SH-SY5Y (cell line): ENCODE measurements around the gene AMIGO1.

ENCODE experiments used
- GATA2 ChIP-seq: IDR thresholded peaks from 2 replicates; pipeline ENCODE4 v1.6.1; 2011; ENCODE audit warnings: mild to moderate bottlenecking, low read depth, low read length
- GATA3 ChIP-seq: IDR thresholded peaks from 2 replicates; pipeline ENCODE4 v1.6.1; 2011; ENCODE audit warnings: low read depth, mild to moderate bottlenecking, low read length, moderate library complexity

Gene AMIGO1

DNA sequence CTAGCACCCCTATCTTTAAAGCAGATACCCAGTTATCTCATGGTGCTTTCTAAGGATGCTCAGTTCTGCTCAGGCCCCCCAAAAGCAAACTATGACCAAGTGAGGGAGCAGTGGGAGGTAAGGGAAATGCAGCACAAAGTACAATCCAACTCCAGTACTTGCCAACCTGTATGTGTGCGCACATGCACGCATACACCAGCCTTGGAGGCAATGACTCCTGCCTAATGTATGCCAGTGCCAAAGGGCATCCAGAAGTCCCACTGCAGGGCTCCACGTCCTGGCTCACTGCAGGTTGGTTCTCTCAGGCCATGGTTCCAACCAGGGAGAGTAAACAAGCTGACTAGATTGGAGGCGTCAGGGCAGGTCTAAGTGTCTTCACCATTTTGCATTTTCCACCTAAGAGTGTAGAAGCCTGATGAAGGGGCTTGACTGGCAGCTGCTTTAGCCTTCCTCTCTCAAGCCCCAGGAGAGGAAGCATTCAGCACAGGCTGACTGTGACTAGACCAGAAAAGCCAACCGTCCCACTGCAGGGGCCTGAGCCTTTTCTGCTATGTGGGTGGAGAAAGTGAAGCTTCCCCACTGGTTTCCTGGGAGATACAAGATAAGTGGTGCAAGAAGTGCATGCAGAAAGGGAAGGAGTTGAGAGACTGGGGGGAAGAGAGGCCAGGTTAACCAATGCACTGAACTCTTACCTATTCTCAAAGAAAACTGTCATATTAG is 7.7 kb downstream of the AMIGO1 start:
- TF ChIP-seq GATA3 (no peak), GATA2 (no peak)

DNA sequence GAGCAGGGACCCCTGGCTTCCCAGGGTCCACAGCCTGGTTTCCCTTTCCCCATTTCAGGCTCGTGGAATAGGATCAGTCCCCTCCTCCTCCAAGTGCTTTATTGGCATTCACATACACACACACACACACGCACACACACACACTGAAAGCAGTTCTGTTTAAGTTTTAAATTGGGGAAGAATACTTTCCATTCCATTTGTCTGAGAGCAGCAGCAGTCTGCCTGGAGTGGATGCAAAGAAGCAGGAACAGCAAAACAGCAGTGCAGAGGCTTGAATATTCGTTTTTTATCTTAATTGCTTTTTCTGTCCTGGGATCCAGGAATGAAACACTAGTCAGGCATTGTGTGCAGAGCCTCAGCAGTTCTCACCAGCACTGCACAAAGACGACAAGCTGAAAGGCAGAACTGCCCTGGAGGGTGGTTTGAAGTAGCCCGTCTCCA is 8.6 kb downstream of the AMIGO1 start:
- TF ChIP-seq GATA3 (no peak), GATA2 (no peak)

DNA sequence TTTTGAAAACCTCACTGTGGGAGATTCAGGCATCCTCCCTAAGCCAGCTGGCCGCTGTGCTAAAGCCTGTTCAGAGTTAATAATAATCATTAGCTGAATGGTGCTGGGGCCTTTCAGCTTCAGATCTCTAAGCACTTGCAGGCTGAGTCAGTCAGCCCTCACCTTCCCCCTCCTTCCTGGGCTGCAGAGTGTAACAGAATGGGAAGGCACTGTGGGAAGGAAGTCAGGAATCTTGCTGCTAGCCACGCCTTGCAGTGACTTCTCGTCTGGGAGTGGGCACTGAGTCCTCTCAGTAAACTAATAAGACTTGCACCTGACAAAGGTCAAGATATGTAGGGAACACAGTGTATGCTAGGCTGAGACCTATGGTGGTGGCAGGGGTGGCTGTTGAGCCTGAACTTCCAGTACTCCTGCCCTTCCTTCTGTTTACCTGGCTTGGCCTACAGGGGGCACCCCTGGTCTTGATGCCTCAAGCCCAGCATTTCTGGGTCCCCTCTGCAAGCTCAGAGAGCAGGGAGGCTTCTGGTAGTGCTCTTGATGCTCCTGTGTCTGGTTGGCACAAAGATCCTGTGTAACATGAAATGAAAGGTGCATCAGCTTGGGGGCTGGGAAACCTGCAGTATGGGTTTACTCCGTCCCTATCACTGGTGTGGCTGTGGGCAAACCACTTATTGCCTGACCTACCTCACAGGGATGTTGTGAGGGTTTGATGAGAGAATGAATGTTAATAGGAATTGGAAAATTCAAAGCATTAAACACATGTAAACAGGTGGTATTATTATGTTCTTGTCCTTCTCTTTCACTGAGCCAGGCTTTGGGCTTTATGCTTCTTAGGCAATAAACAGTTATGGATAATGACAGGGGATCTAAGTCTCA is 9.6 kb downstream of the AMIGO1 start:
- no peak for TF ChIP-seq GATA2
- no peak for TF ChIP-seq GATA3

DNA sequence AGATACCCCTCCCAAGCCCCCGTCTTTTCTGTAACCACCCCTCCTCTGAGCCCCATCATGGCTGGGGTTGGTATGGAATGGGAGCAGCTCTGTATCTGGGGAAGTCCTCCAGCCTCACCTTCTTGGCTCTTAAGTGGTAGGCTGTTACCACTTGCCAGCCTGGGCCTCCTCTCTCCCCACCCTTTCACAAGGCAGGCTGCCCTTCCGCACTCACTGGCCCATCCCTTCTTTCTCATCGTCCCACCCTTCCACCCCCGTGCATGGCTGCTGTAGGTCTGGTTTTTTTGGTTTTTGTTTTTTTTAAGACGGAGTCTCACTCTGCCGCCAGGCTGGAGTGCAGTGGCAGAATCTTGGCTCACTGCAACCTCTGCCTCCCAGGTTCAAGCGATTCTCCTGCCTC is 10.4 kb downstream of the AMIGO1 start:
- TF ChIP-seq GATA2 (no peak), GATA3 (no peak)

DNA sequence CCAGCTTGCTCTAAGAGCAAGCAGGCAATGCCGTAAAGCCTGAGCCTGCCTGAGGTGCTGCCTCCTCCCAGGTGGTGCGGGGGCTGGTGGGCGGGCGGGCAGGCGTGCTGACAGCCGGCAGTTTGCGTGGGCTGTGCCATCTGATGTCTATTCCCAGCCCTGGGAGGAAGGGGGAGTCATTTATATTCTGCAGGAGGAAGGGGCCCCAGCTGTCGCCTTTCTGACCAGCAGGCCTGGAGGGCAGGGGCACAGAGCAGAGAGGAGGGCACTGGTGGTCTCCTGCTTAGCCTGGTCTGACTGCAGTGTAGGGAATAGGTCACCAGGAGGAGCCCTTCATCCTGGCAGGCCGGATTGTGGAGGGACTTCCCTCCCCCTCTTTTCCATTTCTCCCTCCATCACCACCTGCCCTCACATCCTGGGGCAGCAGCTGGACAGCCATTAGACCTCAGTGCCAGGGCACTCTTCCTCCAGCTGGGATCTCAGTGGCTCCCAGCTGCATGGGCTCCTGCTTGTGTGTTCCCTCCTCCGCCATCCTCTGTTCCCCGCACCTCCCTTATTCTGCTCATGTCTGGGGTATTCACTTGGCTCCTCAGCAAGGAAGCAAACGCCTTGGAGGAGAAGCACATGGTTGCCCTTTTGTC is 11.2 kb downstream of the AMIGO1 start:
- TF ChIP-seq GATA2 = no peak
- TF ChIP-seq GATA3 = no peak

DNA sequence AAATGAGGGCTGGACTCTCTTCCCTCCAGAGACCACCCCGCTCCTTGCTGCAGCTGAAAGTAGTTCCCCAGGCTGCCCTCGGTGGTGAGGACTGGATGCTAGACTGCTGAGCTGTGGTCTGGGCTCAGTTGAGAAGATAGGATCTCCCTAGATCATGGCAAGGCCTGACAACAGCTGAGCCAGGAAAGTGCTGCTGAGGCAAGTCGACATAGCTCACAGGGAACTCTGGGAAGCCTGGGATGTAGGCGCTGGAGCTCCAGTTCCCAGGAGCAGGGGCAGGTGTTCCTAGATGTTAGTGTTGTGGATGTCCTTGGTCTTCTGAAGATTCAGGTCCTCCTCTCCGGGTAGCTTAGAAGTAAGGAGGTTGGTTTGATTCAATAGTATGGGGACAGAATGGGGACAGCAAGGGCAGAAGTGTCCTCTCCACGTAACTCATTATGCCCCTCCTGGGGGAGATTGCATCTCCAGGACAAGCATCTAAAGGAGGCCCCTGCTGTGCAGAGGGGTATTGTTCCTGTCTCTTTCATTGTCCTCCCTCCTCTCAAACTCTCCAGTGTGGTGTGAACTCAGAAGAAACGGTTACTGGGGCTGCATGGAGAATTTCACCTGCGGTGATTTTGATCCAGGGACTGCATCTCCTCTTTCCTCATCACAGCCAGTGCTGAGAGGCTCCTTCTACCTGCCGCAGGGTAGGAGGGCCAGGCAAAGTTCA is 11.9 kb downstream of the AMIGO1 start:
- TF ChIP-seq GATA3 (no peak), GATA2 (no peak)

DNA sequence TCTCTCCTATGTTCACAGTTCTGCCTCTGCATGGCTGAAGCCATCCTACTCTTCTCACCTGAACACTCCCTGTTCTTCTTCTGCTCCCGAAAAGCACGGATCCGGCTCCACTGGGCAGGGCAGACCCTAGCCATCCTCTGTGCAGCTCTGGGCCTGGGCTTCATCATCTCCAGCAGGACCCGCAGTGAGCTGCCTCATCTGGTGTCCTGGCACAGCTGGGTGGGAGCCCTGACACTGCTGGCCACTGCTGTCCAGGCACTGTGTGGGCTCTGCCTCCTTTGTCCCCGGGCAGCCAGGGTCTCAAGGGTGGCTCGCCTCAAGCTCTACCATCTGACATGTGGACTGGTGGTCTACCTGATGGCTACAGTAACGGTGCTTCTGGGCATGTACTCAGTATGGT is 13.8 kb downstream of the AMIGO1 start:
- TF ChIP-seq GATA3 = no peak
- no peak for TF ChIP-seq GATA2

DNA sequence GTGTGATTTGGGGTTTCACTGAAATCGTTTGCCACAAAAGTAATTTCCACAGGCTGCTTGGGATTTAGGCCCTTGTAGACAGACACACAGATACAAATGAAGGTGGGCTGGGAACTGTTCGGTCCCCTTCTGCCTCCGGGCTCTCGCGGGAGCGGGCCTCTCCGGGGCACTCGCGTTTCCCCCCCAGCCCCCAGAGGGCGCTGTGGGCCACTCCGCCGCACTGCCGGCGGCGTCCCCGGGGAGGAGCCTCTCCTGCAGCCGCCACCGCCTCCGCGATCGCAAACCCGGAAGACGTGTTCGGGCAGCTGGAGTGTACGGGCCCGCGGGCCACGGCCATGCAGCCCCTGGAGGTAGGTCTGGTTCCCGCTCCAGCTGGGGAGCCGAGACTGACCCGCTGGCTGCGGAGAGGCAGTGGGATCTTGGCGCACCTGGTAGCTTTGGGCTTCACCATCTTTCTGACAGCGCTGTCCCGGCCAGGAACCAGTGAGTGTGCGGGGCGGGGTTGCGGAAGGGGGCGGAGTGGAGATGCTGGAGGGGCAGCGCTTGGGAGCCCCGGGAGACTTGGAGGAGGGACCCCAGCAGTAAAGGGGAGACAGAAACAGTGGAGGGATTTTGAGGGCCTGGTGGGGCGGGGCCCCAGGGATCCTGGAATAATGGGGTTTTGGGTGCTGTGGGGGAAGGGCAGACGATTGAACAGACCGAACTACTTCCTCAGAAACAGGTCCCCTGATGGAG is 15.6 kb downstream of the AMIGO1 start, which contains the start of gene CYB561D1:
Gene CYB561D1, plus strand, starts transcription at position 290 of the 735 bp plus-strand sequence. Its CDS starts 46 bp downstream, at position 336.
- TF ChIP-seq GATA2 (no peak), GATA3 (no peak)

DNA sequence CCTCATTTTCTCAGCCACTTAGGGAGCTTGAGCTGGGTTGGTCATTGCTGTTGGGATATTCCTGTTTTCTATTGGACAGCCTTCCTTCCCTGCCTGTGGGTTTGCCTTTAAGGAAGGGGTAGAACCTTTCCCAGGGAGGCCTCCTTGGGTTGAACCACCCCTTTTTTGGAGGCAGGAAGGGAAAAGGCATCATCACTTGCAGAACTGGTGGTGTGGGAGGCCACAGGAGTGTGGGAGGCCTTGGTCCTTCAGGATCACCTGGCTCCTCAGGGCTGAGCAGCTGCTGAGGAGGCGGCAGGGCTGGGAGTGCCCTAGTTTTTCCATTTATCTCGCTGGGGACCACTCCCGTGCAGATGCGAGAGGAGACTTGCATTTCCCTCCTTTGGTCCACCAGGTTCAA is 16.3 kb downstream of the AMIGO1 start:
- TF ChIP-seq GATA3 = no peak
- no peak for TF ChIP-seq GATA2

DNA sequence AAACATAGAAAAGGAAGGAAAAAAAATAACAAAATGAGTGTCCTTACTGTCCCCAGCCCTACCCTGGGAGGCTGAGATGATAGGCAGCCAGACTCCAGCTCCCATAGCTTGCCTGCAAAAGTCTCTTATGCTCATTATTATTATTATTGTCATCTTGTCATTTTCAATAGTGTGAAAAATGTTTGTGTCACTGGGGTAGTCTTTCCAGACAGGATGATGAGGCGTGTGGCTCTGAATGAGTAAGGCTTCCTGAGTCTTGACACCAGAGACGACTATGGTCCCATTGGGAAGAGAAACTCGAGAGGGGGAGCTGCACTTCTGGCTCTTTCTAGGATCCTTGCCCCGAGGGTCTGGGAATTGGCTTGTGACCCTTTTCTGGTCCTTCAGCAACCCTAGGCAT is 16.7 kb downstream of the AMIGO1 start:
- TF ChIP-seq GATA2 (no peak), GATA3 (no peak)

DNA sequence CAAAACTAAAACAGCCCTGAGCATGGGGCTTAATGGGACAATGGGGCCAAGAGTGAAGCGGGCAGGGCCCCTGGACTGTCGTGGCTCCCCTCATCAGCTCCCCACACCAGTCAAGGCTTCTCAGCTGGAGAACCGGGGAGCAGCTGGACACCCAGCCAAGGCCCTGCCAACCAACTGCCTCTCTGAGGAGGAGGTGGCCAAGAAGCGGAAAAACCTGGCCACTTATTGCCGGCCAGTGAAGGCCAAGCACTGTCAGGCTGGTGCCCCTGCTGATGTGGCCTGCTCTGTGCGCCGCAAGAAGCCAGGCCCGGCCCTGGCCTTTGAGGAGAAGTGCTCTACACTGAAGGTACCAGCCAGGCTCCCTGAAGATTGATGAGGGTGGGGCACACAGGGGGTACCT is 18.2 kb downstream of the AMIGO1 start:
- TF ChIP-seq GATA3 (no peak), GATA2 (no peak)

DNA sequence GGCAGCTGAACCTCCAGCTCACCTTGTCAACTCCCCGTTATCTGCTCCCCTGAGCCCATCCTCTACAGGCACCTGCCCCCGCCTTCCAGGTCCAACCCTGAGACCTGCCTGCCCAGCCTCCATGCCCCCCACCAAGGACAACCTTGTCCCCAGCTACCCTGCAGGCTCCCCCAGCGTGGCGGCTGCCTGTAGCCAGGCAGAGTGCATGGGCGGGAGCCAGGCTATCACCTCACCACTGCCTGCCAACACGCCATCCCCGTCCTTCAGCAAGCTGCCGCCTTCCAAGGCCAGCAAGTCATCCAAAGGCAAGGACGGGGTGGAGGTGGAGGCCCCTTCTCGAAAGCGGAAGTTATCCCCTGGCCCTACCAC is 18.6 kb downstream of the AMIGO1 start:
- TF ChIP-seq GATA2 = no peak
- no peak for TF ChIP-seq GATA3

DNA sequence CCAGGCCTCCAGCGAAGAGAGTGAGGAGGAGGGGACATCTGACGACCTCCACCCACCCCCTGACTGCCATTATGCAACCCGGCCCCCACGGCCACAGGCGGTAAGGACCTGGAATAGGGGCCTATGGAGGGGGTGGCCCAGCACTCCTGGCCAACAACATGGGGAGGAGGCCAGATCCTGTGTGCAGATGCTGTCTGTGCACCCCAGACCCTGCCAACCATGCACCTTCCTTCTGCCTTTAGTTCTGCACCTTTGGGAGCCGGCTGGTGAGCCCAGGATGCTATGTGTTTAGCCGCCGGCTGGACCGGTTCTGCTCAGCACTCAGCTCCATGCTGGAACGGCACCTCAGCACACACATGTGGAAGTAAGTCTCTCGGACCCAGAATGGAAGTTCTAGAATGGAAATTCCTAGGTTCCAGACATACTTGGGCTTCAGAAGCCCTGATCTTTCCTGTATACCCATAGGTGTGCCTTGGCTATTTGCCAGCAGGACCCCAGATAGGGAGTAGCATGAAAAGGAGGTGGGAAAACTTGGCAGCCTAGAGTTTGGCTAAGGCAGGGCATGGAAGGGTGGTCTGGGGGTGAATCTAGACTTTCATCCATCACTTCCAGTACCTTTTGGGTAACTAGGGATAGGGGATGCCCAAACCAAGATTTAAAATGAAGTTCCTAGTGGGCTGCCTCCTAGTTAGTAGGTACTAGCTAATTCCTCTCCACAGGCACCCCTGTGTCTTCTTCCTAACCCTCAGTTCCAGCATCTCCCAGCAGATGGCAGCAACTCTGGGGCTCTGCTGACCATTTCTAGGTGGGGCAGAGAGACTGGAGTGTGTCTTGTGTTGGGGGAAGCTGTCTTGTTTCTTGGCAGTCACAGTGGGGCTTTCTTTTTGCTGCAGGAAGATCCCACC is 19.2 kb downstream of the AMIGO1 start:
- TF ChIP-seq GATA2 = no peak
- no peak for TF ChIP-seq GATA3
